DOHH2 (cell line): ENCODE results near the gene ST6GALNAC5.

Experiments
- H3F3A ChIP-seq: fragments of 200-600 bp; sonication (generic), shearing (Covaris generic); 2 replicates; pipeline ENCODE4 v1.6.0; 2016; ENCODE audit warnings: antibody characterized with exemption, mild to moderate bottlenecking; ENCODE audit not compliant: control insufficient read depth, insufficient read depth
- H3K27ac ChIP-seq: fragments of 200-600 bp; sonication (generic); 2 replicates; pipeline ENCODE4 v1.5.1; 2014; ENCODE audit warnings: low read depth, mild to moderate bottlenecking, low read length, moderate library complexity
- H3K27me3 ChIP-seq: fragments of 200-600 bp; sonication (generic); 2 replicates; pipeline ENCODE4 v1.6.1; 2014; ENCODE audit warnings: mild to moderate bottlenecking, low read length, mixed read lengths; ENCODE audit not compliant: control insufficient read depth
- H3K36me3 ChIP-seq: fragments of 200-600 bp; sonication (generic); 2 replicates; pipeline ENCODE4 v1.6.1; 2014; ENCODE audit warnings: mild to moderate bottlenecking, low read length, moderate library complexity, mixed read lengths; ENCODE audit not compliant: control insufficient read depth
- H3K4me1 ChIP-seq: fragments of 200-600 bp; sonication (generic); 2 replicates; pipeline ENCODE4 v1.6.1; 2014; ENCODE audit warnings: mild to moderate bottlenecking, low read length, mixed read lengths; ENCODE audit not compliant: control insufficient read depth
- H3K4me2 ChIP-seq: fragments of 200-600 bp; sonication (generic); 2 replicates; pipeline ENCODE4 v1.6.0; 2014; ENCODE audit warnings: mild to moderate bottlenecking, low read length, moderate library complexity
- H3K4me3 ChIP-seq: fragments of 200-600 bp; sonication (generic); 2 replicates; pipeline ENCODE4 v1.5.1; 2014; ENCODE audit warnings: mild to moderate bottlenecking, low read length, mixed read lengths
- H3K79me2 ChIP-seq: fragments of 200-600 bp; sonication (generic); 2 replicates; pipeline ENCODE4 v1.6.1; 2014; ENCODE audit warnings: mild to moderate bottlenecking, low read length, mixed read lengths; ENCODE audit not compliant: control insufficient read depth
- H3K9me2 ChIP-seq: fragments of 200-600 bp; sonication (generic); replicated peaks from 2 replicates; pipeline ENCODE4 v1.6.1; 2014; ENCODE audit warnings: mild to moderate bottlenecking, low read length, mixed read lengths; ENCODE audit not compliant: control insufficient read depth
- H3K9me3 ChIP-seq: fragments of 200-600 bp; sonication (generic); 2 replicates; pipeline ENCODE4 v1.6.1; 2014; ENCODE audit warnings: antibody characterized with exemption, low read length, mixed read lengths; ENCODE audit not compliant: control insufficient read depth, insufficient read depth
- H4K20me1 ChIP-seq: fragments of 200-600 bp; sonication (generic); 2 replicates; pipeline ENCODE4 v1.6.0; 2014; ENCODE audit warnings: low read depth, mild to moderate bottlenecking, antibody characterized with exemption, low read length, moderate library complexity; ENCODE audit not compliant: control insufficient read depth, insufficient read depth
- CTCF ChIP-seq: fragments of 200-600 bp; sonication (generic); IDR thresholded peaks from one replicate; pipeline ENCODE4 v1.5.1; 2014; ENCODE audit warnings: antibody characterized with exemption, mild to moderate bottlenecking, low read depth, low read length; ENCODE audit not compliant: poor library complexity, severe bottlenecking
- EZH2phosphoT487 ChIP-seq: fragments of 200-600 bp; sonication (generic); IDR thresholded peaks from 2 replicates; pipeline ENCODE4 v1.6.1; 2017; ENCODE audit warnings: borderline replicate concordance, mild to moderate bottlenecking, antibody characterized with exemption, low read length, moderate library complexity, mixed read lengths

The ST6GALNAC5 gene

GRCh38 chr1:76832521-76832920, 34.8 kb upstream of the ST6GALNAC5 start:
- Histone ChIP-seq H3F3A (no peaks in the 10 kb centered on the region), H4K20me1 (no peaks in the 10 kb centered on the region), H3K9me2 (no peaks in the 10 kb centered on the region), H3K9me3 (no peaks in the 10 kb centered on the region), H3K27me3 (no peaks in the 10 kb centered on the region), H3K4me1 (no peaks in the 10 kb centered on the region), H3K36me3 (no peaks in the 10 kb centered on the region), H3K79me2 (no peaks in the 10 kb centered on the region), H3K4me3 (no peak overlapping the region), H3K27ac (no peak overlapping the region), H3K4me2 (no peak overlapping the region)
- no peak for TF ChIP-seq EZH2phosphoT487
- TF ChIP-seq CTCF: no peak

GRCh38 chr1:76833151-76833550, 34.1 kb upstream of the ST6GALNAC5 start:
- Histone ChIP-seq H3K9me3 (no peaks in the 10 kb centered on the region), H3K4me2 (no peak overlapping the region), H3K27ac (no peak overlapping the region), H3K4me3 (no peak overlapping the region), H3K79me2 (no peaks in the 10 kb centered on the region), H3K9me2 (no peaks in the 10 kb centered on the region), H3K4me1 (no peaks in the 10 kb centered on the region), H4K20me1 (no peaks in the 10 kb centered on the region), H3F3A (no peaks in the 10 kb centered on the region), H3K27me3 (no peaks in the 10 kb centered on the region), H3K36me3 (no peaks in the 10 kb centered on the region)
- TF ChIP-seq CTCF (no peak), EZH2phosphoT487 (no peak)

- H3K27ac ChIP-seq: no peak overlapping the region
- no peaks in the 10 kb centered on the region for H3K9me2 ChIP-seq
- H3F3A ChIP-seq: no peaks in the 10 kb centered on the region
- H3K4me2 ChIP-seq: no peak overlapping the region
- H3K79me2 ChIP-seq: no peaks in the 10 kb centered on the region
- TF ChIP-seq EZH2phosphoT487 (no peak), CTCF (no peak)
- H3K27me3 ChIP-seq: no peaks in the 10 kb centered on the region
- H3K4me1 ChIP-seq: no peaks in the 10 kb centered on the region
- no peak overlapping the region for H3K4me3 ChIP-seq
- no peaks in the 10 kb centered on the region for H3K36me3 ChIP-seq
- no peaks in the 10 kb centered on the region for H3K9me3 ChIP-seq
- H4K20me1 ChIP-seq: no peaks in the 10 kb centered on the region
Measured at GRCh38 chr1:76833856-76834255, 33.4 kb upstream of the ST6GALNAC5 start.

- Histone ChIP-seq H3K27ac (no peak overlapping the region), H3K4me3 (no peak overlapping the region)
- TF ChIP-seq EZH2phosphoT487 (no peak), CTCF (no peak)
Measured at GRCh38 chr1:76835203-76835602, 32.1 kb upstream of the ST6GALNAC5 start.

More at GRCh38 chr1:76835203-76835602, 32.1 kb upstream of the ST6GALNAC5 start:
- Histone ChIP-seq H3K9me3 (no peaks in the 10 kb centered on the region), H3K27me3 (no peaks in the 10 kb centered on the region), H3K4me1 (no peaks in the 10 kb centered on the region), H3K9me2 (no peaks in the 10 kb centered on the region), H3K79me2 (no peaks in the 10 kb centered on the region), H3K4me2 (no peak overlapping the region), H3F3A (no peaks in the 10 kb centered on the region), H3K36me3 (no peaks in the 10 kb centered on the region), H4K20me1 (no peaks in the 10 kb centered on the region)
